GM23338 (cell line): ENCODE measurements around the gene MLPH. TPM values are rescaled to one million over a fixed set of nuclear protein-coding genes. Genes with fewer than 3 reads are reported as not detected.
A peak's percentile ranks its signal among the peaks of the same experiment; 100 is the strongest.

ENCODE experiments used
- ATAC-seq: fragments of 200-7000 bp; cut with Tn5 transposase; 3 replicates; pipeline ENCODE4 v1.9.1; 2020
- DNase-seq: peaks from one replicate; pipeline ENCODE4 v3.0.0-alpha.2; 2015; ENCODE audit warnings: low spot score
- H2AFZ ChIP-seq: fragments of 200-600 bp; sonication (generic); 2 replicates; pipeline ENCODE4 v1.8.0; 2016; ENCODE audit warnings: antibody characterized with exemption, mild to moderate bottlenecking, moderate library complexity
- H3F3A ChIP-seq: fragments of 200-600 bp; sonication (generic); replicated peaks from 2 replicates; pipeline ENCODE4 v1.8.0; 2017; ENCODE audit warnings: antibody characterized with exemption, mixed run types, low read depth
- H3K27ac ChIP-seq: fragments of 200-600 bp; sonication (generic); 2 replicates; pipeline ENCODE4 v1.6.1; 2016; ENCODE audit warnings: low read depth
- H3K27me3 ChIP-seq: fragments of 200-600 bp; sonication (generic); 2 replicates; pipeline ENCODE4 v1.8.0; 2016; ENCODE audit warnings: mild to moderate bottlenecking, mixed run types, moderate library complexity; ENCODE audit not compliant: insufficient read depth
- H3K36me3 ChIP-seq: fragments of 200-600 bp; sonication (generic); 2 replicates; pipeline ENCODE4 v1.8.0; 2016; ENCODE audit warnings: mild to moderate bottlenecking; ENCODE audit not compliant: insufficient read depth
- H3K4me1 ChIP-seq: fragments of 200-600 bp; sonication (generic); 2 replicates; pipeline ENCODE4 v1.8.0; 2016; ENCODE audit warnings: mild to moderate bottlenecking, moderate library complexity; ENCODE audit not compliant: insufficient read depth
- H3K4me2 ChIP-seq: fragments of 200-600 bp; sonication (generic); 2 replicates; pipeline ENCODE4 v1.7.1; 2017; ENCODE audit warnings: mixed run types
- H3K4me3 ChIP-seq: fragments of 200-600 bp; sonication (generic); 2 replicates; pipeline ENCODE4 v1.6.1; 2016; ENCODE audit warnings: mixed run types
- H3K79me2 ChIP-seq: fragments of 200-600 bp; sonication (generic); replicated peaks from 2 replicates; pipeline ENCODE4 v1.8.0; 2017; ENCODE audit warnings: mild to moderate bottlenecking; ENCODE audit not compliant: insufficient read depth
- H3K9me2 ChIP-seq: fragments of 200-600 bp; sonication (generic); 2 replicates; pipeline ENCODE4 v1.8.0; 2017; ENCODE audit not compliant: insufficient read depth
- H4K20me1 ChIP-seq: fragments of 200-600 bp; sonication (generic); replicated peaks from 2 replicates; pipeline ENCODE4 v1.8.0; 2017; ENCODE audit warnings: mild to moderate bottlenecking; ENCODE audit not compliant: insufficient read depth
- H3K27ac Mint-ChIP-seq: 2 replicates; pipeline ENCODE4 v1.8.0; 2020; ENCODE audit warnings: inconsistent platforms, mild to moderate bottlenecking, moderate library complexity, mixed read lengths
- H3K27me3 Mint-ChIP-seq: 3 replicates; pipeline ENCODE4 v1.8.0; 2022; ENCODE audit warnings: low read depth, mild to moderate bottlenecking, moderate library complexity, mixed read lengths, inconsistent platforms; ENCODE audit not compliant: insufficient read depth, poor library complexity
- H3K36me3 Mint-ChIP-seq: 3 replicates; pipeline ENCODE4 v1.8.0; 2021; ENCODE audit warnings: low read depth, mild to moderate bottlenecking, inconsistent platforms, moderate library complexity, mixed read lengths
- H3K4me1 Mint-ChIP-seq: 3 replicates; pipeline ENCODE4 v1.8.0; 2020; ENCODE audit warnings: mild to moderate bottlenecking, inconsistent platforms, mixed read lengths
- H3K4me3 Mint-ChIP-seq: 3 replicates; pipeline ENCODE4 v1.8.0; 2021; ENCODE audit warnings: moderate library complexity, mild to moderate bottlenecking, inconsistent platforms, mixed read lengths
- H3K9me3 Mint-ChIP-seq: 3 replicates; pipeline ENCODE4 v1.8.0; 2020; ENCODE audit warnings: moderate library complexity, mild to moderate bottlenecking, inconsistent platforms, mixed read lengths
- CREB1 ChIP-seq: fragments of 250-450 bp; sonication (Bioruptor Pico); IDR thresholded peaks from 2 replicates; pipeline ENCODE4 v1.5.0; 2020; ENCODE audit warnings: low read depth, mild to moderate bottlenecking, moderate library complexity
- CTCF ChIP-seq, 2 experiments: fragments of 200-600 bp in 1 of 2; sonication (generic) in 1 of 2; conservative IDR thresholded peaks; 2 replicates each; pipeline versions ENCODE4 v1.5.1 to v1.6.1; 2016 to 2017; ENCODE audit warnings: antibody characterized with exemption in 2 of 2, low read depth in 2 of 2, mild to moderate bottlenecking in 2 of 2, moderate library complexity in 1 of 2
- ETS1 ChIP-seq: IDR thresholded peaks from 2 replicates; pipeline ENCODE4 v1.6.1; 2016; ENCODE audit warnings: antibody characterized with exemption
- EZH2 ChIP-seq: fragments of 200-600 bp; sonication (generic); IDR thresholded peaks from one replicate; pipeline ENCODE4 v1.8.0; 2017; ENCODE audit warnings: antibody characterized with exemption, mild to moderate bottlenecking, low read depth; ENCODE audit not compliant: unreplicated experiment
- EZH2phosphoT487 ChIP-seq: fragments of 200-600 bp; sonication (generic); IDR thresholded peaks from one replicate; pipeline ENCODE4 v1.8.1; 2018; ENCODE audit warnings: antibody characterized with exemption; ENCODE audit not compliant: unreplicated experiment
- JUNB ChIP-seq: IDR thresholded peaks from one replicate; pipeline ENCODE4 v1.6.1; 2016; ENCODE audit warnings: antibody characterized with exemption; ENCODE audit not compliant: unreplicated experiment
- NANOG ChIP-seq: IDR thresholded peaks from 2 replicates; pipeline ENCODE4 v1.6.1; 2016; ENCODE audit warnings: antibody characterized with exemption, borderline replicate concordance
- POLR2AphosphoS5 ChIP-seq: IDR thresholded peaks from 2 replicates; pipeline ENCODE4 v1.6.1; 2016; ENCODE audit warnings: antibody characterized with exemption, low read depth
- REST ChIP-seq: IDR thresholded peaks from one replicate; pipeline ENCODE4 v1.6.1; 2018; ENCODE audit warnings: antibody characterized with exemption; ENCODE audit not compliant: unreplicated experiment
- STAT1 ChIP-seq: IDR thresholded peaks from one replicate; pipeline ENCODE4 v1.6.1; 2016; ENCODE audit warnings: antibody characterized with exemption; ENCODE audit not compliant: unreplicated experiment
- ZNF114 ChIP-seq: fragments of 250-450 bp; sonication (Bioruptor Pico); IDR thresholded peaks from 2 replicates; pipeline ENCODE4 v1.5.0; 2020; ENCODE audit warnings: mild to moderate bottlenecking, moderate library complexity
- ZNF331 ChIP-seq: fragments of 250-450 bp; sonication (Bioruptor Pico); IDR thresholded peaks from 2 replicates; pipeline ENCODE4 v1.5.0; 2020; ENCODE audit warnings: low read depth, mild to moderate bottlenecking, moderate library complexity
- ZNF462 ChIP-seq: fragments of 250-450 bp; sonication (Bioruptor Pico); IDR thresholded peaks from 2 replicates; pipeline ENCODE4 v1.5.0; 2020; ENCODE audit warnings: mild to moderate bottlenecking, moderate library complexity
- polyA plus RNA-seq: library from polyadenylated mRNA; unstranded; fragments of >200 nt; fragmentation: Nextera tagmentation; extraction: Ambion mirVana; gene quantifications from 2 replicates; pipeline ENCODE4 v1.2.1, GENCODE V29; 2016
- total RNA-seq: library from RNA; depleted of rRNA; stranded (reverse); fragments of >200 nt; shearing (Covaris generic); gene quantifications from 2 replicates; pipeline ENCODE4 v1.2.3, GENCODE V29; 2014

MLPH gene
- total and polyA plus RNA-seq, 2 experiments from 2014 or later = 13.6 to 16.5 TPM

- Histone ChIP-seq H3K4me3 (no peak overlapping the region), H2AFZ (peak overlapping the region; percentile 52), H3F3A (peaks cover 4% of the 10 kb centered on the region; the same call in 1 of the 2 replicates), H3K27ac (no peak overlapping the region), H3K79me2 (no peaks in the 10 kb centered on the region), H3K9me2 (no peaks in the 10 kb centered on the region), H3K27me3 (no peaks in the 10 kb centered on the region), H3K4me2 (no peak overlapping the region), H3K36me3 (no peaks in the 10 kb centered on the region), H4K20me1 (no peaks in the 10 kb centered on the region), H3K4me1 (peaks cover 30% of the 10 kb centered on the region)
- H3K9me3 Mint-ChIP-seq = no peaks in the 10 kb centered on the region
- DNase-seq (no peak), ATAC-seq (no peak)
- H3K4me1 Mint-ChIP-seq = peaks cover 66% of the 10 kb centered on the region
- H3K36me3 Mint-ChIP-seq = peaks cover 3% of the 10 kb centered on the region; the same call in 1 of the 3 replicates
- TF ChIP-seq REST (no peak), ZNF331 (CRISPR knock-in tag) (no peak), ETS1 (no peak), STAT1 (no peak), JUNB (no peak), NANOG (no peak), ZNF462 (CRISPR knock-in tag) (no peak), EZH2 (no peak), CREB1 (CRISPR knock-in tag) (no peak), EZH2phosphoT487 (no peak), POLR2AphosphoS5 (no peak), ZNF114 (no peak), CTCF (conservative IDR thresholded peaks at IDR 0.05; ENCODE audit: low read depth in 2 of 2) (no peak)
- no peak overlapping the region for H3K4me3 Mint-ChIP-seq
- H3K27me3 Mint-ChIP-seq = peaks cover 27% of the 10 kb centered on the region
- H3K27ac Mint-ChIP-seq = no peak overlapping the region
Measured at GRCh38 chr2:237599465-237600110, 112.5 kb downstream of the MLPH start.
